Astrocyte (in vitro differentiated cells and primary cell): ENCODE results near the gene GLIPR1. TPM values are rescaled to one million over a fixed set of nuclear protein-coding genes. Genes with fewer than 3 reads are reported as not detected.

ENCODE experiments used
- DNase-seq: peaks from one replicate; pipeline ENCODE4 v3.0.0-alpha.2; 2010; ENCODE audit warnings: low read depth
- FAIRE-seq: peaks from 2 replicates; lab custom pipeline; 2011; peaks lifted over from hg19 to GRCh38; lab: Jason Lieb, UNC
- H2AFZ ChIP-seq: 2 replicates; pipeline ENCODE4 v1.6.0; 2012; ENCODE audit warnings: low read depth, low read length, inconsistent platforms
- H3K27ac ChIP-seq: 2 replicates; pipeline ENCODE4 v1.5.1; 2011; ENCODE audit warnings: low read depth, low read length, inconsistent platforms
- H3K27me3 ChIP-seq: 2 replicates; pipeline ENCODE4 v1.6.0; 2011; ENCODE audit warnings: low read length, inconsistent platforms; ENCODE audit not compliant: insufficient read depth
- H3K36me3 ChIP-seq: 2 replicates; pipeline ENCODE4 v1.5.1; 2011; ENCODE audit warnings: low read length, inconsistent platforms; ENCODE audit not compliant: insufficient read depth
- H3K4me1 ChIP-seq: 2 replicates; pipeline ENCODE4 v1.5.1; 2011; ENCODE audit warnings: low read length, inconsistent platforms; ENCODE audit not compliant: insufficient read depth
- H3K4me2 ChIP-seq: 2 replicates; pipeline ENCODE4 v1.6.0; 2012; ENCODE audit warnings: low read length, inconsistent platforms
- H3K4me3 ChIP-seq: 2 replicates; pipeline ENCODE4 v1.5.1; 2011; ENCODE audit warnings: low read depth, mild to moderate bottlenecking, low read length, inconsistent platforms; ENCODE audit not compliant: insufficient read depth
- H3K79me2 ChIP-seq: 2 replicates; pipeline ENCODE4 v1.6.0; 2012; ENCODE audit warnings: mild to moderate bottlenecking, low read length, inconsistent platforms; ENCODE audit not compliant: insufficient read depth
- H3K9ac ChIP-seq: 2 replicates; pipeline ENCODE4 v1.6.0; 2012; ENCODE audit warnings: mild to moderate bottlenecking, low read length, inconsistent platforms
- H3K9me3 ChIP-seq: 2 replicates; pipeline ENCODE4 v1.5.1; 2012; ENCODE audit warnings: low read depth, mild to moderate bottlenecking, low read length, inconsistent platforms; ENCODE audit not compliant: insufficient read depth
- H4K20me1 ChIP-seq: 2 replicates; pipeline ENCODE4 v1.6.0; 2012; ENCODE audit warnings: low read length, inconsistent platforms; ENCODE audit not compliant: insufficient read depth
- H3K27ac Mint-ChIP-seq: one replicate; pipeline ENCODE4 v1.8.0; 2021; ENCODE audit warnings: mild to moderate bottlenecking, mixed read lengths; ENCODE audit not compliant: unreplicated experiment
- H3K27me3 Mint-ChIP-seq: one replicate; pipeline ENCODE4 v1.8.0; 2021; ENCODE audit warnings: low read depth, mixed read lengths; ENCODE audit not compliant: unreplicated experiment
- H3K36me3 Mint-ChIP-seq: one replicate; pipeline ENCODE4 v1.8.0; 2021; ENCODE audit warnings: low read depth, mixed read lengths; ENCODE audit not compliant: unreplicated experiment
- H3K4me1 Mint-ChIP-seq: one replicate; pipeline ENCODE4 v1.8.0; 2021; ENCODE audit warnings: low read depth, mixed read lengths; ENCODE audit not compliant: unreplicated experiment
- H3K4me3 Mint-ChIP-seq: one replicate; pipeline ENCODE4 v1.8.0; 2021; ENCODE audit warnings: mild to moderate bottlenecking, moderate library complexity, mixed read lengths; ENCODE audit not compliant: unreplicated experiment
- H3K9me3 Mint-ChIP-seq: one replicate; pipeline ENCODE4 v1.8.0; 2021; ENCODE audit warnings: mild to moderate bottlenecking, mixed read lengths; ENCODE audit not compliant: unreplicated experiment
- EZH2 ChIP-seq: IDR thresholded peaks from 2 replicates; pipeline ENCODE4 v1.6.1; 2012; ENCODE audit warnings: mild to moderate bottlenecking, low read length, inconsistent platforms; ENCODE audit not compliant: insufficient read depth
- total RNA-seq: library from RNA; stranded (reverse); gene quantifications from 2 replicates; pipeline ENCODE4 v1.2.1, GENCODE V29; 2021
- TF ChIP-seq, protein P1 (sequence below): IDR thresholded peaks from 2 replicates; pipeline ENCODE4 v1.5.1; 2011; ENCODE audit warnings: low read depth, mild to moderate bottlenecking, inconsistent platforms, low read length, moderate library complexity; ENCODE audit not compliant: insufficient read depth

GLIPR1 gene
- total RNA-seq, 1 donor from 2014 or later = 232 TPM

DNA sequence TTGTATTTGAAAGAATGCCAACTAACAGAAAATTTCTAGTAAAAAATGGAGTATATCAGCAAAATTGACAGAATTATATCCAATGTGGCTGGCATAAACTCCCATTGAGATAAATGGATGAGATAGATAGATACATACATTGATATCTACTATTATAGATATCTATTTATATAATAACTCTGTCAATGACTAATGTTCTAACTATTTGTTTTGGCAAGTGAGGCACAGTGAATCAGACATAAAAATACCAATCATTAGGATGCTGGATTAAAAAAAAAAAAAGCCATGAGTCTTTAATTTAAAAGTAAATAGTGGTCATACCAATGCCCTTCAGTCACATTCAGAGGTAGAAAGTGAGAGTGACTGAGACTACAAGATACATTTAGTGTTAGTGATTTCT is 33.7 kb upstream of the GLIPR1 start:
- Histone ChIP-seq H3K9ac (no peak overlapping the region), H3K4me1 (peaks cover 33% of the 10 kb centered on the region), H2AFZ (no peak overlapping the region), H3K27ac (peak overlapping the region; percentile 60), H3K4me3 (no peak overlapping the region), H3K27me3 (no peaks in the 10 kb centered on the region), H3K36me3 (no peaks in the 10 kb centered on the region), H4K20me1 (no peaks in the 10 kb centered on the region), H3K4me2 (peak overlapping the region; percentile 52), H3K79me2 (no peaks in the 10 kb centered on the region), H3K9me3 (no peaks in the 10 kb centered on the region)
- Mint-ChIP-seq H3K9me3 (no peaks in the 10 kb centered on the region), H3K27me3 (no peaks in the 10 kb centered on the region), H3K4me3 (no peak overlapping the region), H3K27ac (peak overlapping the region; percentile 43), H3K4me1 (peaks cover 24% of the 10 kb centered on the region), H3K36me3 (no peaks in the 10 kb centered on the region)
- DNase-seq (peak; percentile 80), FAIRE-seq (peak; percentile 5)
- no peak for TF ChIP-seq EZH2
- TF ChIP-seq, protein P1, sequence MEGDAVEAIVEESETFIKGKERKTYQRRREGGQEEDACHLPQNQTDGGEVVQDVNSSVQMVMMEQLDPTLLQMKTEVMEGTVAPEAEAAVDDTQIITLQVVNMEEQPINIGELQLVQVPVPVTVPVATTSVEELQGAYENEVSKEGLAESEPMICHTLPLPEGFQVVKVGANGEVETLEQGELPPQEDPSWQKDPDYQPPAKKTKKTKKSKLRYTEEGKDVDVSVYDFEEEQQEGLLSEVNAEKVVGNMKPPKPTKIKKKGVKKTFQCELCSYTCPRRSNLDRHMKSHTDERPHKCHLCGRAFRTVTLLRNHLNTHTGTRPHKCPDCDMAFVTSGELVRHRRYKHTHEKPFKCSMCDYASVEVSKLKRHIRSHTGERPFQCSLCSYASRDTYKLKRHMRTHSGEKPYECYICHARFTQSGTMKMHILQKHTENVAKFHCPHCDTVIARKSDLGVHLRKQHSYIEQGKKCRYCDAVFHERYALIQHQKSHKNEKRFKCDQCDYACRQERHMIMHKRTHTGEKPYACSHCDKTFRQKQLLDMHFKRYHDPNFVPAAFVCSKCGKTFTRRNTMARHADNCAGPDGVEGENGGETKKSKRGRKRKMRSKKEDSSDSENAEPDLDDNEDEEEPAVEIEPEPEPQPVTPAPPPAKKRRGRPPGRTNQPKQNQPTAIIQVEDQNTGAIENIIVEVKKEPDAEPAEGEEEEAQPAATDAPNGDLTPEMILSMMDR = no peak

DNA sequence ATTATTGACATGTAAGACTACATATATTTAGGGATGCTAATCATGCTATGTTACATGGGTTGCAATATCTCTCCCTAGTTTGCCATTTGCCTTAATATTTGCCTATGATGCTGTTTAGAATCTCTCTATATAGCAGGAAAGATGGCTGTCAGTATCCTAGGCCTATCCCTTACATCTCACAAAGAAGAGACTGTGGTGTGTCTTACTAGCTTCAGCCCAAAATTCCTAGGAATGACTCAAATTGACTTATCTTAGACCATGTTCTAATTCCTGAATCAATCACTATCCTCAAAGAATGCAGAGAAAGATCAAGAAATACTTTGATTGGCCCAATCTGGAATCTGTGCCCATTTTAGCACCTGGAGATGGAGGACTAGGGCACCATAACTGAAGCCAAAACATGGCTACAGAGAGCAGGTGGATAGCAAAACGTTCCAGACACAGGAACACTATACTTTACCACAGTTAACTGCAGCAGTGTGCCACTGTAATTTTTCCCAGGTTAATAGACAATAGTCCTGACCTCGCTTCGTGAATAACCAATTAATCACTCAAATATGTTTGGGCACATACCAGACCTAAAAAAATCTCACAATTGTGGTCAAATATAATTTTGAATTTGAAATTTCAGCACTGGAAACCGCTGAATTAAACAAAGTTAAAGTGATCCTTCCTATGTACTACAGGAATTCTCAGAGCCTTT is 32.7 kb upstream of the GLIPR1 start:
- Mint-ChIP-seq H3K4me3 (no peak overlapping the region), H3K27ac (no peak overlapping the region), H3K4me1 (peaks cover 29% of the 10 kb centered on the region), H3K36me3 (no peaks in the 10 kb centered on the region), H3K27me3 (no peaks in the 10 kb centered on the region), H3K9me3 (no peaks in the 10 kb centered on the region)
- Histone ChIP-seq H3K79me2 (no peaks in the 10 kb centered on the region), H3K4me1 (peaks cover 38% of the 10 kb centered on the region), H3K27ac (peak overlapping the region; percentile 49), H4K20me1 (no peaks in the 10 kb centered on the region), H3K27me3 (no peaks in the 10 kb centered on the region), H3K9ac (no peak overlapping the region), H3K4me3 (no peak overlapping the region), H3K36me3 (no peaks in the 10 kb centered on the region), H2AFZ (no peak overlapping the region), H3K4me2 (peak overlapping the region; percentile 52), H3K9me3 (no peaks in the 10 kb centered on the region)
- TF ChIP-seq, protein P1 = no peak
- FAIRE-seq (peak; percentile 76), DNase-seq (no peak)

DNA sequence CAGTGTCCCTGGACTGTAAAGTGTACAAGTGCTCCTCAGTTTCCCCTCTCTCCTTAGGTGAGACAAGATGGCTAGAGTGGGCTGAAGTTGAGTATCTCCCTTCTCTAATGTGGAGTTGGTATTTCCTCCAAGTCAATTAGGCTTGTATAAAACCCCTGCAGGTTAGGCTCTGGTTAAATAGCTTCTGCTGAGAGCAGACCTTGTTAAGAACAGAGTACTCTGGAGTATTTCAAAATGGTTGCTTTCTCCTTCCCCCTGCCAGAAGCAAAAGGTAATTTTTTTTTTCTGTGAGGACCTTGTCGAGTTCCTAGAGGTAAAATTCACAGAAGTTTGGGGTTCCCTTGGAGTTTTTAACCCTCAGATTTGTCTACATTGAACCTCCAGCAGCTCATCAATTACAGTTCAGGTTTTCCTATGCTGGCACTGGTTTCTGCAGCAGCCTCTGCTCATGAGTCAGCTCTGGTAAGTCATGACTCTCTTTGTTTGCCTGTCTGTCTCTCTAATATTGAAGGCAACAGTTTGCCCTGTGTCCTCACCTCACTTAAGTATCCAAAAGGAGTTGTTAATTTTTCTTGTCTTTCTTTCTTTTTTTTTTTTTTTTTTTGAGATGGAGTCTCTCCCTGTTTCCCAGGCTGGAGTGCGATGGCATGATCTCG is 27.8 kb upstream of the GLIPR1 start:
- Histone ChIP-seq H3K4me2 (peak overlapping the region; percentile 11), H3K27ac (no peak overlapping the region), H3K36me3 (no peaks in the 10 kb centered on the region), H4K20me1 (no peaks in the 10 kb centered on the region), H3K4me1 (peaks cover 11% of the 10 kb centered on the region), H3K79me2 (no peaks in the 10 kb centered on the region), H3K4me3 (no peak overlapping the region), H3K9me3 (peaks cover 2% of the 10 kb centered on the region), H2AFZ (no peak overlapping the region), H3K9ac (no peak overlapping the region), H3K27me3 (no peaks in the 10 kb centered on the region)
- Mint-ChIP-seq H3K4me1 (peaks cover 7% of the 10 kb centered on the region), H3K36me3 (peaks cover 2% of the 10 kb centered on the region), H3K27me3 (no peaks in the 10 kb centered on the region), H3K4me3 (no peak overlapping the region), H3K9me3 (no peaks in the 10 kb centered on the region), H3K27ac (no peak overlapping the region)
- DNase-seq (peak; percentile 70), FAIRE-seq (peak; percentile 45)
- TF ChIP-seq, protein P1 = no peak
- no peak for TF ChIP-seq EZH2
